ENCODE data around the gene HDHD3.

HDHD3 gene

GRCh38 chr9:113340011-113340699 lies 36.6 kb downstream of the HDHD3 start, which contains the start of gene WDR31:
TSS of gene WDR31 (minus strand) at chr9:113340275. CDS start at chr9:113332022, 8,253 bp downstream.
- in situ Hi-C loops (cut with MboI; ENCODE audit: low sequenced_read_pairs), result no loop called here

- in situ Hi-C loops (cut with MboI; ENCODE audit: low sequenced_read_pairs), result no loop called here
Observed at GRCh38 chr9:113337714-113338113, 39.1 kb downstream of the HDHD3 start.

- in situ Hi-C loops (cut with MboI; ENCODE audit: low sequenced_read_pairs), result no loop called here
Observed at GRCh38 chr9:113331780-113332179, 45.0 kb downstream of the HDHD3 start.

- in situ Hi-C loops (cut with MboI; ENCODE audit: low sequenced_read_pairs), result no loop called here
Observed at GRCh38 chr9:113328045-113328782, 48.6 kb downstream of the HDHD3 start.

GRCh38 chr9:113326230-113326629 lies 50.6 kb downstream of the HDHD3 start:
- in situ Hi-C loops (cut with MboI; ENCODE audit: low sequenced_read_pairs), result no loop called here
